Subcutaneous abdominal adipose tissue (tissue), 5 donors: ENCODE data around the gene CACNA2D3.

Source experiments
- H3K27ac ChIP-seq: one replicate; pipeline ENCODE4 v1.7.0; 2013; ENCODE audit warnings: low read depth, mild to moderate bottlenecking, inconsistent platforms, low read length, moderate library complexity
- H3K27me3 ChIP-seq, 5 donors: one replicate each; pipeline ENCODE4 v1.7.0; 2013; ENCODE audit warnings: low read length in 5 of 5, inconsistent platforms in 1 of 5; ENCODE audit not compliant: control insufficient read depth in 5 of 5, insufficient read depth in 4 of 5
- H3K36me3 ChIP-seq, 5 donors: one replicate each; pipeline ENCODE4 v1.7.0; 2013; ENCODE audit warnings: low read length in 5 of 5; ENCODE audit not compliant: control insufficient read depth in 5 of 5, insufficient read depth in 5 of 5
- H3K4me1 ChIP-seq, 5 donors: one replicate each; pipeline ENCODE4 v1.7.0; 2013; ENCODE audit warnings: low read length in 5 of 5, mild to moderate bottlenecking in 3 of 5, moderate library complexity in 1 of 5; ENCODE audit not compliant: control insufficient read depth in 5 of 5, insufficient read depth in 5 of 5
- H3K4me3 ChIP-seq, 5 donors: one replicate each; pipeline ENCODE4 v1.7.0; 2013; ENCODE audit warnings: low read length in 5 of 5, low read depth in 1 of 5
- H3K9ac ChIP-seq, 5 donors: one replicate each; pipeline ENCODE4 v1.7.0; 2013; ENCODE audit warnings: low read length in 5 of 5, mild to moderate bottlenecking in 4 of 5, moderate library complexity in 3 of 5
- H3K9me3 ChIP-seq, 5 donors: one replicate each; pipeline ENCODE4 v1.7.0; 2013; ENCODE audit warnings: low read length in 5 of 5; ENCODE audit not compliant: control insufficient read depth in 5 of 5
- donor health status: healthy.
- donor health status: healthy.
- donor health status: healthy.
- donor health status: healthy.
- donor health status: healthy.

The CACNA2D3 gene

GRCh38 chr3:54676087-54676486, 553.7 kb downstream of the CACNA2D3 start:
- Histone ChIP-seq H3K27me3 (no peaks in the 10 kb centered on the region), H3K27ac (no peak overlapping the region), H3K36me3 (no peaks in the 10 kb centered on the region), H3K4me1 (no peaks in the 10 kb centered on the region), H3K9me3 (peaks cover 0 to 5% (median 0%) of the 10 kb centered on the region in 5 donors), H3K9ac (no peak overlapping the region), H3K4me3 (no peak overlapping the region)

- H3K9ac ChIP-seq, result no peak overlapping the region
- H3K27ac ChIP-seq, result no peak overlapping the region
- H3K4me1 ChIP-seq, result no peaks in the 10 kb centered on the region
- H3K27me3 ChIP-seq, result no peaks in the 10 kb centered on the region
- H3K9me3 ChIP-seq, result peaks cover 0 to 7% (median 3%) of the 10 kb centered on the region in 5 donors
- H3K4me3 ChIP-seq, result no peak overlapping the region
- no peaks in the 10 kb centered on the region for H3K36me3 ChIP-seq
Measured at GRCh38 chr3:54681706-54682105, 559.4 kb downstream of the CACNA2D3 start.

- Histone ChIP-seq H3K27me3 (no peaks in the 10 kb centered on the region), H3K4me1 (no peaks in the 10 kb centered on the region), H3K9me3 (peaks cover 0 to 7% (median 3%) of the 10 kb centered on the region in 5 donors), H3K4me3 (no peak overlapping the region), H3K27ac (no peak overlapping the region), H3K9ac (no peak overlapping the region), H3K36me3 (no peaks in the 10 kb centered on the region)
Measured at GRCh38 chr3:54685213-54685612, 562.9 kb downstream of the CACNA2D3 start.

- Histone ChIP-seq H3K9me3 (no peaks in the 10 kb centered on the region), H3K27me3 (no peaks in the 10 kb centered on the region), H3K27ac (no peak overlapping the region), H3K4me3 (no peak overlapping the region), H3K4me1 (no peaks in the 10 kb centered on the region), H3K9ac (no peak overlapping the region), H3K36me3 (no peaks in the 10 kb centered on the region)
Measured at GRCh38 chr3:54691289-54691771, 569.0 kb downstream of the CACNA2D3 start.

GRCh38 chr3:54696313-54696712, 574.0 kb downstream of the CACNA2D3 start:
- no peak overlapping the region for H3K9ac ChIP-seq
- no peak overlapping the region for H3K27ac ChIP-seq
- no peaks in the 10 kb centered on the region for H3K9me3 ChIP-seq
- H3K36me3 ChIP-seq, result no peaks in the 10 kb centered on the region
- H3K4me1 ChIP-seq, result no peaks in the 10 kb centered on the region
- peaks cover 0 to 2% (median 0%) of the 10 kb centered on the region in 5 donors for H3K27me3 ChIP-seq
- no peak overlapping the region for H3K4me3 ChIP-seq

GRCh38 chr3:54698054-54698453, 575.7 kb downstream of the CACNA2D3 start:
- no peaks in the 10 kb centered on the region for H3K4me1 ChIP-seq

GRCh38 chr3:54703923-54704322, 581.6 kb downstream of the CACNA2D3 start:
- H3K27ac ChIP-seq, result no peak overlapping the region
- H3K9ac ChIP-seq, result no peak overlapping the region
- H3K36me3 ChIP-seq, result no peaks in the 10 kb centered on the region
- H3K4me3 ChIP-seq, result no peak overlapping the region
- H3K4me1 ChIP-seq, result no peaks in the 10 kb centered on the region
- no peaks in the 10 kb centered on the region for H3K27me3 ChIP-seq
- no peaks in the 10 kb centered on the region for H3K9me3 ChIP-seq

More at GRCh38 chr3:54698054-54698453, 575.7 kb downstream of the CACNA2D3 start:
- Histone ChIP-seq H3K9ac (no peak overlapping the region), H3K27me3 (peaks cover 0 to 2% (median 0%) of the 10 kb centered on the region in 5 donors), H3K9me3 (no peaks in the 10 kb centered on the region), H3K4me3 (no peak overlapping the region), H3K36me3 (no peaks in the 10 kb centered on the region), H3K27ac (no peak overlapping the region)

GRCh38 chr3:54705730-54706129, 583.4 kb downstream of the CACNA2D3 start:
- Histone ChIP-seq H3K36me3 (no peaks in the 10 kb centered on the region), H3K27ac (no peak overlapping the region), H3K27me3 (no peaks in the 10 kb centered on the region), H3K4me1 (no peaks in the 10 kb centered on the region), H3K9ac (no peak overlapping the region), H3K9me3 (no peaks in the 10 kb centered on the region), H3K4me3 (no peak overlapping the region)

- Histone ChIP-seq H3K36me3 (no peaks in the 10 kb centered on the region), H3K9ac (no peak overlapping the region), H3K9me3 (no peaks in the 10 kb centered on the region), H3K27me3 (no peaks in the 10 kb centered on the region), H3K4me1 (no peaks in the 10 kb centered on the region), H3K27ac (no peak overlapping the region), H3K4me3 (no peak overlapping the region)
Measured at GRCh38 chr3:54706738-54707137, 584.4 kb downstream of the CACNA2D3 start.

- no peak overlapping the region for H3K27ac ChIP-seq
- no peaks in the 10 kb centered on the region for H3K36me3 ChIP-seq
- H3K9me3 ChIP-seq, result no peaks in the 10 kb centered on the region
- H3K4me1 ChIP-seq, result no peaks in the 10 kb centered on the region
- H3K4me3 ChIP-seq, result no peak overlapping the region
- H3K27me3 ChIP-seq, result no peaks in the 10 kb centered on the region
- H3K9ac ChIP-seq, result no peak overlapping the region
Measured at GRCh38 chr3:54709785-54710184, 587.4 kb downstream of the CACNA2D3 start.

- Histone ChIP-seq H3K27ac (no peak overlapping the region), H3K4me3 (no peak overlapping the region), H3K36me3 (no peaks in the 10 kb centered on the region), H3K4me1 (no peaks in the 10 kb centered on the region), H3K9ac (no peak overlapping the region), H3K27me3 (no peaks in the 10 kb centered on the region), H3K9me3 (no peaks in the 10 kb centered on the region)
Measured at GRCh38 chr3:54710954-54711353, 588.6 kb downstream of the CACNA2D3 start.
